ENCODE results near the gene SMARCD1.

- peak; percentile 51 for TF ChIP-seq CTCF (conservative IDR thresholded peaks at IDR 0.05; ENCODE audit: low read length)
- TF ChIP-seq EZH2phosphoT487 (IDR thresholded peaks at IDR 0.05; ENCODE audit: borderline replicate concordance), result no peak
Measured at GRCh38 chr12:50101663-50102062, 16.5 kb downstream of the SMARCD1 start.
